AG04450 (cell line): ENCODE data around the gene IFNL1. TPM values are rescaled to one million over a fixed set of nuclear protein-coding genes. Genes with fewer than 3 reads are reported as not detected.
"Not testable (repeated sequence)": the region's sequence is repeated elsewhere in the genome, so short reads cannot be mapped to it uniquely, and the experiment has no call there.

Experiments used
- CTCF ChIA-PET: fragments of 300-600, 350-600 bp; formaldehyde crosslinking; extraction: SDS; loops from one replicate; lab custom pipeline; 2022; ENCODE audit warnings: antibody characterized with exemption, inconsistent platforms; lab: Charles Lee
- POLR2A ChIA-PET: fragments of 350-600 bp; formaldehyde crosslinking; extraction: SDS; loops from one replicate; lab custom pipeline; 2021; ENCODE audit warnings: antibody characterized with exemption, inconsistent platforms; lab: Yijun Ruan, JAX
- DNase-seq: peaks from one replicate; pipeline ENCODE4 v3.0.0-alpha.2; 2011; ENCODE audit warnings: low read depth, low spot score
- H3K27ac ChIP-seq: one replicate; pipeline ENCODE4 v1.5.1; 2012; ENCODE audit warnings: low read depth, low read length, control low read depth
- H3K27me3 ChIP-seq: one replicate; pipeline ENCODE4 v1.6.0; 2012; ENCODE audit warnings: low read length; ENCODE audit not compliant: control insufficient read depth, insufficient read depth
- H3K4me3 ChIP-seq: 2 replicates; pipeline ENCODE4 v1.5.1; 2011; ENCODE audit warnings: mild to moderate bottlenecking, low read depth, low read length, control low read depth
- H3K9me3 ChIP-seq: 2 replicates; pipeline ENCODE4 v1.5.1; 2012; ENCODE audit warnings: low read length; ENCODE audit not compliant: control insufficient read depth, insufficient read depth
- polyA plus RNA-seq: library from polyadenylated mRNA; depleted of rRNA; stranded (reverse); fragments of >200 nt; gene quantifications from 2 replicates; pipeline ENCODE4 v1.2.3, GENCODE V29; 2011
- TF ChIP-seq, protein P1 (sequence below): IDR thresholded peaks from 2 replicates; pipeline ENCODE4 v1.5.1; 2011; ENCODE audit warnings: low read depth, low read length, control low read depth, inconsistent platforms

IFNL1 gene
- polyA plus RNA-seq, 1 experiment = not detected

- no peak for DNase-seq
- Histone ChIP-seq H3K9me3 (peaks cover 5% of the 10 kb centered on the region; the same call in 1 of the 2 replicates), H3K27ac (no peak overlapping the region), H3K4me3 (no peak overlapping the region), H3K27me3 (peaks cover 26% of the 10 kb centered on the region)
- CTCF ChIA-PET = no interaction called here
- POLR2A ChIA-PET = no interaction called here
- TF ChIP-seq, protein P1, sequence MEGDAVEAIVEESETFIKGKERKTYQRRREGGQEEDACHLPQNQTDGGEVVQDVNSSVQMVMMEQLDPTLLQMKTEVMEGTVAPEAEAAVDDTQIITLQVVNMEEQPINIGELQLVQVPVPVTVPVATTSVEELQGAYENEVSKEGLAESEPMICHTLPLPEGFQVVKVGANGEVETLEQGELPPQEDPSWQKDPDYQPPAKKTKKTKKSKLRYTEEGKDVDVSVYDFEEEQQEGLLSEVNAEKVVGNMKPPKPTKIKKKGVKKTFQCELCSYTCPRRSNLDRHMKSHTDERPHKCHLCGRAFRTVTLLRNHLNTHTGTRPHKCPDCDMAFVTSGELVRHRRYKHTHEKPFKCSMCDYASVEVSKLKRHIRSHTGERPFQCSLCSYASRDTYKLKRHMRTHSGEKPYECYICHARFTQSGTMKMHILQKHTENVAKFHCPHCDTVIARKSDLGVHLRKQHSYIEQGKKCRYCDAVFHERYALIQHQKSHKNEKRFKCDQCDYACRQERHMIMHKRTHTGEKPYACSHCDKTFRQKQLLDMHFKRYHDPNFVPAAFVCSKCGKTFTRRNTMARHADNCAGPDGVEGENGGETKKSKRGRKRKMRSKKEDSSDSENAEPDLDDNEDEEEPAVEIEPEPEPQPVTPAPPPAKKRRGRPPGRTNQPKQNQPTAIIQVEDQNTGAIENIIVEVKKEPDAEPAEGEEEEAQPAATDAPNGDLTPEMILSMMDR = no peak
These were observed 26.0 kb upstream of the IFNL1 start for GRCh38 chr19:39270036-39270871.

GRCh38 chr19:39273859-39274258 is 22.3 kb upstream of the IFNL1 start:
- CTCF ChIA-PET, H3K27ac ChIP-seq, DNase-seq, H3K4me3 ChIP-seq, H3K9me3 ChIP-seq: not testable (repeated sequence)
- POLR2A ChIA-PET = interaction anchor here (0.5 kb wide), 1 partner anchor 13 kb away, joined by 5 read pairs; no protein-coding TSS in a partner anchor
- H3K27me3 ChIP-seq = peaks cover 19% of the 10 kb centered on the region

DNA sequence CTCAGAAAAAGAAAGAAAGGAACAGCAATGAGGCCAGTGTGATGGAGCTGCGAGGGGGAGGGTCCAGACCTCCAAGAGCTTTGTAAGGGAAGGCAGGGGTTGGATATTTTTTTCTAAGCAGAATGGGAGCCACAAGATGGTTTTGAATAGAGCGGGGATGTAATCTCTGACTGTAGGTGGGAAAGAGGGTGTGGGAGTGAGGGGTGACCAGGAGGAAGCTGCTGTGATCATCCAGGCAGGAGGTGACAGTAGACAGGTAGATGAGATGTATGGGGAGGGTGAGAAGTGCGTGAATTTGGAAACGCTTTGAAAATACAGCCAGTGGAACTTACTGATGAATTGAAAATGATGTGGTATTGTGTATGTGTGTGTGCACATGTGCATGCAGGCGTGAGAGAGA is 20.6 kb upstream of the IFNL1 start:
- DNase-seq = no peak
- Histone ChIP-seq H3K4me3 (no peak overlapping the region), H3K27ac (no peak overlapping the region), H3K27me3 (peaks cover 13% of the 10 kb centered on the region), H3K9me3 (no peaks in the 10 kb centered on the region)
- POLR2A ChIA-PET = no interaction called here
- CTCF ChIA-PET = no interaction called here
- TF ChIP-seq, protein P1 = no peak

DNA sequence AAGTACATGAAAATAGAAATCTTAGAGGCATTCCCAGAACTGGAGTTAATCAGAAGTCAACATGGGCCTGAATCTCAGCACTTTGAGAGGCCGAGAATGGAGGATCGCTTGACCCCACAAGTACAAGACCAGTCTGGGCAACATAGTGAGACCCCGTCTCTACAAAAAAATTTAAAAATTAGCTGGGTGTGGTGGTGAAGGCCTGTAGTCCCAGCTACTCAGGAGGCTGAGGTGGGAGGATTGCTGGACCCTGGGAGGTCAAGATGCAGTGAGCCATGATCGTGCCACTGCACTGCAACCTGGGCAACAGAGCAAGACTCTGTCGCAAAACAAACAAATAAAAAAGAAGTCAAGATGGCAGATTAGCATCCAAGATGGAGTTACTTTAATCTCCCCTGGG is 19.5 kb upstream of the IFNL1 start:
- TF ChIP-seq, protein P1 = no peak
- CTCF ChIA-PET = interaction anchor here (0.7 kb wide), 1 partner anchor 346 kb away, joined by 3 read pairs; the partner anchor contains the start of genes MRPS12 and SARS2

DNA sequence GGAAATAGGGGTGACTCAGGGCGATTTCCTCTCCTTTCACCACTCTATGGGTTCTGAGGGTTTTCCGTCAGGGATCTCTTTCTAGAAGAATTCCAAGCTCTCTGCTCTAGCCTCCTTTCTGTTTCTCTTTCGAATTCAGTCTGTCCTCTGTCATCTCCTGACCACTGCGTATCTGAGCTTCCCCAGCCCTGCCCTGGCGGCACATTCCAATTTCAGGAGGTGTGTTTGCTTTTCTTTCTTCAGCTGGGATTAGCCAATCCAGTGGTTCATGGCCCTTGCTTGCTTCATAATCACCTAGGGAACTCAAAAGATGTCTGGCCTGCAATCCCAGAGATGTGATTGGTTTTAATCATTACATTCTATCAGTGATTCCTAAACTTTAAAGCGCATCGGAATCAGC is 18.6 kb upstream of the IFNL1 start:
- DNase-seq = no peak
- Histone ChIP-seq H3K27ac (no peak overlapping the region), H3K9me3 (no peaks in the 10 kb centered on the region), H3K4me3 (no peak overlapping the region), H3K27me3 (peaks cover 13% of the 10 kb centered on the region)
- POLR2A ChIA-PET = no interaction called here
- TF ChIP-seq, protein P1 = no peak
- CTCF ChIA-PET = no interaction called here

More for the DNA sequence above, 19.5 kb upstream of the IFNL1 start:
- Histone ChIP-seq H3K27me3 (peaks cover 13% of the 10 kb centered on the region), H3K27ac (no peak overlapping the region), H3K9me3 (no peaks in the 10 kb centered on the region), H3K4me3 (no peak overlapping the region)
- POLR2A ChIA-PET = no interaction called here
- DNase-seq = no peak
